ENCODE data around the gene THRB. TPM values are rescaled to one million over a fixed set of nuclear protein-coding genes. Genes with fewer than 3 reads are reported as not detected.

Gene THRB
- total and polyA plus RNA-seq, 2 donors (not counting 3 experiments of a cell fraction or from before 2014, with no cell fraction given), result 0.06 TPM; not detected in 1

GRCh38 chr3:24496529-24497482, 2.2 kb upstream of the THRB start:
- ChIA-PET CTCF (interaction anchor here (0.6 to 4.1 kb wide), 23 partner anchors 9 to 608 kb away, joined by 3 to 33 read pairs (median 3); no protein-coding TSS in a partner anchor), POLR2A (interaction anchor here (0.6 kb wide), 1 partner anchor 243 kb away, joined by 5 read pairs; no protein-coding TSS in a partner anchor)
- H3K4me1 ChIP-seq (ENCODE audit: control insufficient read depth, extremely low read depth, insufficient read depth, low read length), result peaks cover 12% of the 10 kb centered on the region
- peak; percentile 46 for DNase-seq (ENCODE audit: low read depth, low spot score)
- no TSS peak for BruUV-seq (replicated peaks)
- intact Hi-C loops (cut with micrococcal nuclease) (loop anchor here (5.0 kb wide), 3 partner anchors 185 to 310 kb away; no protein-coding TSS in a partner anchor), dilution Hi-C loops (cut with MboI; ENCODE audit: extremely low pct_ligation_motif_present, low sequenced_read_pairs) (no loop called here)
- H3K4me2 ChIP-seq (ENCODE audit: insufficient read depth, low read length), result no peak overlapping the region
- no peak overlapping the region for H3K9ac ChIP-seq (replicated peaks; ENCODE audit: extremely low read depth, insufficient read depth, low read length)
- no peak overlapping the region for H3K4me3 ChIP-seq (replicated peaks in 1 of 3; ENCODE audit: insufficient read depth in 1 of 3, low read depth in 1 of 3, low read length in 3 of 3)
- H3K9me1 ChIP-seq (replicated peaks; ENCODE audit: control insufficient read depth, extremely low read depth, insufficient read depth, low read length), result no peaks in the 10 kb centered on the region
- FAIRE-seq, result peak; percentile 55
- no peak for TF ChIP-seq MYC (IDR thresholded peaks at IDR 0.05; ENCODE audit: low read depth, low read length)
- TF ChIP-seq, protein P1, sequence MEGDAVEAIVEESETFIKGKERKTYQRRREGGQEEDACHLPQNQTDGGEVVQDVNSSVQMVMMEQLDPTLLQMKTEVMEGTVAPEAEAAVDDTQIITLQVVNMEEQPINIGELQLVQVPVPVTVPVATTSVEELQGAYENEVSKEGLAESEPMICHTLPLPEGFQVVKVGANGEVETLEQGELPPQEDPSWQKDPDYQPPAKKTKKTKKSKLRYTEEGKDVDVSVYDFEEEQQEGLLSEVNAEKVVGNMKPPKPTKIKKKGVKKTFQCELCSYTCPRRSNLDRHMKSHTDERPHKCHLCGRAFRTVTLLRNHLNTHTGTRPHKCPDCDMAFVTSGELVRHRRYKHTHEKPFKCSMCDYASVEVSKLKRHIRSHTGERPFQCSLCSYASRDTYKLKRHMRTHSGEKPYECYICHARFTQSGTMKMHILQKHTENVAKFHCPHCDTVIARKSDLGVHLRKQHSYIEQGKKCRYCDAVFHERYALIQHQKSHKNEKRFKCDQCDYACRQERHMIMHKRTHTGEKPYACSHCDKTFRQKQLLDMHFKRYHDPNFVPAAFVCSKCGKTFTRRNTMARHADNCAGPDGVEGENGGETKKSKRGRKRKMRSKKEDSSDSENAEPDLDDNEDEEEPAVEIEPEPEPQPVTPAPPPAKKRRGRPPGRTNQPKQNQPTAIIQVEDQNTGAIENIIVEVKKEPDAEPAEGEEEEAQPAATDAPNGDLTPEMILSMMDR (IDR thresholded peaks at IDR 0.05; ENCODE audit: extremely low read depth in 1 of 2, insufficient read depth in 1 of 2, low read depth in 1 of 2, low read length in 2 of 2), result peak; percentile 33 to 64
- TF ChIP-seq POLR2A (IDR thresholded peaks at IDR 0.05; ENCODE audit: low read depth, low read length), result no peak
- no peak for TF ChIP-seq JUN (IDR thresholded peaks at IDR 0.05; ENCODE audit: borderline replicate concordance, insufficient read depth, insufficient read length, low read depth)
- TF ChIP-seq MAX (IDR thresholded peaks at IDR 0.05; ENCODE audit: insufficient read depth, insufficient read length), result no peak
- H3K9me3 ChIP-seq (replicated peaks; ENCODE audit: control insufficient read depth, insufficient read depth, low read length), result no peaks in the 10 kb centered on the region
- no peak overlapping the region for H3K27ac ChIP-seq (ENCODE audit: insufficient read depth, low read depth, low read length)
- no peak overlapping the region for H2AFZ ChIP-seq (ENCODE audit: low read depth, low read length)
- no peaks in the 10 kb centered on the region for H3K36me3 ChIP-seq (ENCODE audit: control insufficient read depth in 2 of 2, extremely low read depth in 1 of 2, insufficient read depth in 2 of 2, low read length in 2 of 2)
- H3K79me2 ChIP-seq (ENCODE audit: control insufficient read depth, insufficient read depth, low read length), result no peaks in the 10 kb centered on the region
- peaks cover 15 to 25% of the 10 kb centered on the region in 2 experiments for H3K27me3 ChIP-seq (ENCODE audit: control insufficient read depth in 2 of 2, insufficient read depth in 2 of 2, low read length in 2 of 2)
- no peaks in the 10 kb centered on the region for H4K20me1 ChIP-seq (replicated peaks; ENCODE audit: control insufficient read depth, extremely low read depth, insufficient read depth, low read length)

All from endothelial cell of umbilical vein (primary cell).